Left ventricle myocardium inferior (tissue), 1 donor: Measurements from ENCODE around the gene ARHGAP10. TPM values are rescaled to one million over a fixed set of nuclear protein-coding genes. Genes with fewer than 3 reads are reported as not detected.
A peak's percentile ranks its signal among the peaks of the same experiment; 100 is the strongest.

ENCODE experiments used
- DNase-seq: peaks from one replicate; pipeline ENCODE4 v3.0.0-alpha.2; 2020
- H3K27ac ChIP-seq: fragments of 200-600 bp; replicated peaks from 2 replicates; pipeline ENCODE4 v1.8.0; 2021
- H3K27me3 ChIP-seq: fragments of 200-600 bp; 2 replicates; pipeline ENCODE4 v1.8.0; 2021; ENCODE audit warnings: low read depth
- H3K36me3 ChIP-seq: fragments of 200-600 bp; 2 replicates; pipeline ENCODE4 v1.8.0; 2021
- H3K4me1 ChIP-seq: fragments of 200-600 bp; 2 replicates; pipeline ENCODE4 v1.8.0; 2021
- H3K4me3 ChIP-seq: fragments of 200-600 bp; 2 replicates; pipeline ENCODE4 v1.8.0; 2021; ENCODE audit warnings: mild to moderate bottlenecking, moderate library complexity
- H3K9me3 ChIP-seq: fragments of 200-600 bp; replicated peaks from 2 replicates; pipeline ENCODE4 v1.8.0; 2021
- CTCF ChIP-seq: fragments of 200-600 bp; IDR thresholded peaks from 2 replicates; pipeline ENCODE4 v1.8.0; 2021; ENCODE audit warnings: antibody characterized with exemption, mild to moderate bottlenecking, borderline replicate concordance
- intact Hi-C: fragments of 100-400 bp; cut with micrococcal nuclease; formaldehyde crosslinking; loops from one replicate; pipeline ENCODE4 v1.11.0; 2022
- total RNA-seq: library from RNA; stranded (reverse); fragmentation: NEBNext Ultra II Directional; extraction: Animal tissue kit (Norgen Biotek cat#: 25700); gene quantifications from one replicate; pipeline ENCODE4 v1.2.1, GENCODE V29; 2021
- donor health status: DM: no; HTN: yes; CAD: no; lungs with severe emphysema.

Gene ARHGAP10
- total RNA-seq, 1 donor from 2014 or later, result 59.7 TPM

- Histone ChIP-seq H3K9me3 (no peaks in the 10 kb centered on the region), H3K27ac (peak overlapping the region; percentile 97), H3K36me3 (no peaks in the 10 kb centered on the region), H3K27me3 (no peaks in the 10 kb centered on the region), H3K4me3 (peak overlapping the region; percentile 93), H3K4me1 (peaks cover 80% of the 10 kb centered on the region)
- intact Hi-C loops, result no loop called here
- no peak for DNase-seq
- TF ChIP-seq CTCF, result no peak
Measured at GRCh38 chr4:147734496-147734895, 2.6 kb downstream of the ARHGAP10 start.

GRCh38 chr4:147735413-147736301, 3.8 kb downstream of the ARHGAP10 start:
- Histone ChIP-seq H3K27ac (peak overlapping the region; percentile 97), H3K4me3 (peak overlapping the region; percentile 93), H3K9me3 (no peaks in the 10 kb centered on the region), H3K27me3 (no peaks in the 10 kb centered on the region), H3K36me3 (no peaks in the 10 kb centered on the region), H3K4me1 (peaks cover 91% of the 10 kb centered on the region)
- intact Hi-C loops, result no loop called here
- no peak for DNase-seq
- TF ChIP-seq CTCF, result no peak

- no peak for DNase-seq
- Histone ChIP-seq H3K27ac (peak overlapping the region; percentile 97), H3K9me3 (no peaks in the 10 kb centered on the region), H3K27me3 (no peaks in the 10 kb centered on the region), H3K4me3 (peak overlapping the region; percentile 93), H3K36me3 (no peaks in the 10 kb centered on the region), H3K4me1 (peaks cover 94% of the 10 kb centered on the region)
- no peak for TF ChIP-seq CTCF
- intact Hi-C loops, result no loop called here
Measured at GRCh38 chr4:147736458-147736857, 4.6 kb downstream of the ARHGAP10 start.

- Histone ChIP-seq H3K27ac (peak overlapping the region; percentile 97), H3K4me1 (peaks cover 95% of the 10 kb centered on the region), H3K27me3 (no peaks in the 10 kb centered on the region), H3K9me3 (no peaks in the 10 kb centered on the region), H3K4me3 (no peak overlapping the region), H3K36me3 (no peaks in the 10 kb centered on the region)
- intact Hi-C loops, result no loop called here
- no peak for DNase-seq
- no peak for TF ChIP-seq CTCF
Measured at GRCh38 chr4:147737623-147738022, 5.7 kb downstream of the ARHGAP10 start.

- no peak for TF ChIP-seq CTCF
- no peak overlapping the region for H3K4me3 ChIP-seq
- H3K36me3 ChIP-seq, result no peaks in the 10 kb centered on the region
- peaks cover 97% of the 10 kb centered on the region for H3K4me1 ChIP-seq
- peak overlapping the region; percentile 97 for H3K27ac ChIP-seq
- no peak for DNase-seq
- no peaks in the 10 kb centered on the region for H3K9me3 ChIP-seq
- H3K27me3 ChIP-seq, result no peaks in the 10 kb centered on the region
- intact Hi-C loops, result no loop called here
Measured at GRCh38 chr4:147739239-147739823, 7.4 kb downstream of the ARHGAP10 start.
